HG03439 (cell line): Measurements from ENCODE around the gene GNL1.
A peak's percentile ranks its signal among the peaks of the same experiment; 100 is the strongest.

ENCODE experiments used
- ATAC-seq: cut with Tn5 transposase; IDR thresholded peaks from one replicate; pipeline ENCODE4 v1.9.1; 2021; ENCODE audit warnings: mild to moderate bottlenecking, moderate library complexity; ENCODE audit not compliant: unreplicated experiment

The GNL1 gene, protein sequence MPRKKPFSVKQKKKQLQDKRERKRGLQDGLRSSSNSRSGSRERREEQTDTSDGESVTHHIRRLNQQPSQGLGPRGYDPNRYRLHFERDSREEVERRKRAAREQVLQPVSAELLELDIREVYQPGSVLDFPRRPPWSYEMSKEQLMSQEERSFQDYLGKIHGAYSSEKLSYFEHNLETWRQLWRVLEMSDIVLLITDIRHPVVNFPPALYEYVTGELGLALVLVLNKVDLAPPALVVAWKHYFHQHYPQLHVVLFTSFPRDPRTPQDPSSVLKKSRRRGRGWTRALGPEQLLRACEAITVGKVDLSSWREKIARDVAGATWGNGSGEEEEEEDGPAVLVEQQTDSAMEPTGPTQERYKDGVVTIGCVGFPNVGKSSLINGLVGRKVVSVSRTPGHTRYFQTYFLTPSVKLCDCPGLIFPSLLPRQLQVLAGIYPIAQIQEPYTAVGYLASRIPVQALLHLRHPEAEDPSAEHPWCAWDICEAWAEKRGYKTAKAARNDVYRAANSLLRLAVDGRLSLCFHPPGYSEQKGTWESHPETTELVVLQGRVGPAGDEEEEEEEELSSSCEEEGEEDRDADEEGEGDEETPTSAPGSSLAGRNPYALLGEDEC

DNA sequence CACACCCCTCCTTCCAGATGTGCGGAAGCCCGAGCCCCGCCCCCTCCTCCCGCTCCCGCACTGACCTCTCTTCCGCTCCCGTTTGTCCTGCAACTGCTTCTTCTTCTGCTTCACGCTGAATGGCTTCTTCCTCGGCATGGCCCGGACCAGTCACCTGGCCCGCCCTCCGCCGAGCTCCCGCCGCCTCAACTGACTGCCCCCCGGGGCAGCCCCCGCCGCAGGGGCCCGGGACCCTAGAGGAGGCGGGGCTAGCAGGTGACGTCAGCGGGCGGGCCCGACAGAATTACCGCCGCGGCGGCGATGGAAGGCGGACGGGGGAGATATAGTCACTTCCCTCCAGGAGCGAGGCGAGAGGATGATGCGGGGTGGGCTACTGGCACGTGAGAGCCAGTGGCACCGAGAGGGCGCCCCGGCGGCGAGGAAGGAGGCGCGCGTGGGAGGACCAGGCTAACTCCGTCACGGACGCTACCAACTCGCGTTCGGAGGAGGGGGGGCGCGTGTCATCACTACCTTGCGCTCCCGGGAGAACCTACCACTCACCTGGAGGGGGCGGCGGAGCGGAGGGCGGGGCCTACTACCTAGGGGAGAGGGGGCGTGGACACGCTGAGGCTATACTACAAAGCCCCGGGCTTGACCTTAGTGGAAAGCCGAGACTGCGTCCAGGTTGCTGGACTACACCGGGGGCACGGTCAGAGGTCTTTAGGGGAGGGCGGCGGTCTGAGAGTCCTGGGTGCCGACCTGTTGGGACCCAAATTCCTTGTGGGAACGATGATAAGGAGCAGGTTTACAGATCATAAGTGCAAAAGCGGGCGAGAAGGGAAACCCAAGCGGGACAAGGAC lies at the start of gene GNL1:
TSS of gene GNL1 (minus strand) at position 424 of the 840 bp plus-strand sequence. CDS start at position 138, 286 bp downstream.
- peak; percentile 79 for ATAC-seq

- no peak for ATAC-seq
These were observed 47.7 kb upstream of the GNL1 start for GRCh38 chr6:30603961-30604360.

- no peak for ATAC-seq
These were observed 45.7 kb upstream of the GNL1 start for GRCh38 chr6:30601815-30602641.

DNA sequence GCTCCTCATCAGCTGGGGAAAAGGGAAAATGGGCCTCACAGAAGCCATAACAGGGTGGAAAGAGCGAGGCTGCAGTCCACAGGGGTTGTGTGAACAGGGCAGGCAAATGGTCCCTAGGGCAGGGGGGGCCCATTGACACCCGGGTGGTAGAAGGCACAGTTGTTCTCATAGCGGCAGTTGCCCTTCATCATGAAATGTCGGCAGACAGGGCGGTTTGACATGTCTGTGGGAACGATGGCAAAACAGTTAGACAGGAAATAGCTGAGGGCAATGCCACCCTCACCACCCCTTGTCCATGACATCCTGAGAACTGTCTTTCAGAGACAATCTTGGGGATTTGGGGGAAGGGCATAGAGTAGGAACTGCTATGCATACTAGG lies 45.1 kb upstream of the GNL1 start:
- ATAC-seq = no peak

GRCh38 chr6:30600451-30600961 lies 44.2 kb upstream of the GNL1 start:
- no peak for ATAC-seq

GRCh38 chr6:30599625-30600324 lies 43.5 kb upstream of the GNL1 start:
- no peak for ATAC-seq

DNA sequence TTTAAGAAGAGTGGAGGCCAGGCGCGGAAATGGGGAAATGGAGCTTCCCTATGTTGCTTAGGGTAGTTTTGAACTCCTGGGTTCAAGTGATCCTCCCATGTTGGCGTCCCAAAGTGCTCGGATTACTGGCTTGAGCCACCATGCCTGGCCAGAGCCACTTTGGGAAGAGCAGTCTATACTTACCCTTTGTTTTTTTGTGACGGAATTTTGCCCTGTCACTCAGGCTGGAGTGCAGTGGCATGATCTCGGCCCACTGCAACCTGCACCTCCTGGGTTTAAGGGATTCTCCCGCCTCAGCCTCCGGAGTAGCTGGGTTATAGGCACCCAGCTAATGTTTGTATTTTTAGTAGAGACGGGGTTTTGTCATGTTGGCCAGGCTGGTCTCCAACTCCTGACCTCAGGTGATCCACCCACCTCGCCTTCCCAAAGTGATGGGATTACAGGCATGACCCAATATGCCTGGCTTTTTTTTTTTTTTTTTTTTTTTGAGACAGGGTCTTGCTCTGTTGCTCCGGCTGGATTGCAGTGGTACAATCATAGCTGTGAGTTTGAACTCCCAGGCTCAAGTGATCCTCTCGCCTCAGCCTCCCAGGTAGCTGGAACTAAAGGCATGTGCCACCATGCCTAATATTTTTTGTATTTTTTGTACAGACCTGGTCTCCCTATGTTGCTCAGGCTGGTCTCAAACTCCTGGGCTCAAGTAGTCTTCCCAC lies 42.8 kb upstream of the GNL1 start:
- ATAC-seq = no peak

GRCh38 chr6:30597315-30598144 lies 41.2 kb upstream of the GNL1 start:
- ATAC-seq = peak; percentile 60

DNA sequence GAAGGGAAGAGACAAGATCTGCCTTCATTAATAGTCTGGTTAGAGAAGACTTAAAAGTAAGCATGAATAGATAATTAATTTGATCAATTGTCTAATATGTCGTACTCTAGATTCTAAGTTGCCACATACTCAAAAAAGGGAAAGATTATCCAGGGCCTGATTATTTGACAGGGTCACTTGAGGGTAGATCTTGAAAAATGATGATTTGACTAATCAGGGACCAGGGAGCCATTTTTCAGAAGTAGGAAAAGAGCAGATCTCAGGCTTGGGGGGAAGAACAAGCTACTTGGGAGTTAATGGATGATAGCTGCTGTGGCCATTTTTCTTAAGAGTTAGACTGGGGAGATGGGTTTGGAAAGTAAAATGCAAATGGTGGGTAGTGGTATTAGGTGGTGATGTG lies 36.0 kb upstream of the GNL1 start:
- no peak for ATAC-seq

DNA sequence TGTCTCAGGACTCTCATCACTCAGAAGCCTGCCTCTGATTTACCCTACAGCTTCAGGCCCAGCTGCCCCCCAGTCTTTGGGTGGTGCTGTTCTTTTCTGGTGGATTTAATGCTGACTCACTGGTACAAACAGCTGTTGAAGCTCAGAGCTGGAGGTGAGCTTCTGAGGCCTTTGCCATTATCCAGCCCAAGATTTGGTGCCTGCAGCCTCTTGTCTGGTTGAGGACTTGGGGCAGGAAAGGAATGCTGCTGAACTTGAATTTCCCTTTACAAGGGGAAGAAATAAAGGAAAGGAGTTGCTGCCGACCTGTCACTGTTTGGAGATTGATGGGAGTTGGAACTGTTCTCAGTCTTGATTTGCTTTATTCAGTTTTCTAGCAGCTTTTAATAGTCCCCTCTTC lies 34.7 kb upstream of the GNL1 start:
- no peak for ATAC-seq

DNA sequence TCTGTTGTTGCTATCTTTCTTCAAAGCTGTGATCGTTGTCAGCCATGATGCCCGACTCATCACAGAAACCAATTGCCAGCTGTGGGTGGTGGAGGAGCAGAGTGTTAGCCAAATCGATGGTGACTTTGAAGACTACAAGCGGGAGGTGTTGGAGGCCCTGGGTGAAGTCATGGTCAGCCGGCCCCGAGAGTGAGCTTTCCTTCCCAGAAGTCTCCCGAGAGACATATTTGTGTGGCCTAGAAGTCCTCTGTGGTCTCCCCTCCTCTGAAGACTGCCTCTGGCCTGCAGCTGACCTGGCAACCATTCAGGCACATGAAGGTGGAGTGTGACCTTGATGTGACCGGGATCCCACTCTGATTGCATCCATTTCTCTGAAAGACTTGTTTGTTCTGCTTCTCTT lies 34.2 kb upstream of the GNL1 start:
- no peak for ATAC-seq

GRCh38 chr6:30589754-30590358 lies 33.6 kb upstream of the GNL1 start:
- ATAC-seq = no peak

DNA sequence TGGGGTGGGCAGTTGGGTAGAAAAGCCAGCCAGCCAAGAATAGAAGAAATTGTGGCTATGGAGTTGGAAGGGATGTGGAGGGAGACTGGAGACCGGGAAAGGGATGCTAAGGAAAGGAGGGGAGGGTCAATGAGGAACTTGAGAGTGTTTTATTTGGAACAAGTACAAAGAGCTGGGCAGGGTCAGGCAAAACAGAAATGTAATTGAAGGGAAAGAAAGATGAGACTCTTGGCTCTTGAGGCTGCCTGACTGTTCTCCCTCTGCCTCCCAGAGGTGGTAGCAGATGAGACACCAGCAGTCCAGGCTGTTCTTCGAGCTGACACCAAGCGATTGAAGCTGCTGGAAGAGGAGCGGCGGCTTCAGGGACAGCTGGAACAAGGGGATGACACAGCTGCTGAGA lies 27.6 kb upstream of the GNL1 start:
- no peak for ATAC-seq

- no peak for ATAC-seq
These were observed 21.8 kb upstream of the GNL1 start for GRCh38 chr6:30578051-30578450.

GRCh38 chr6:30573113-30573512 lies 16.8 kb upstream of the GNL1 start:
- ATAC-seq = no peak

DNA sequence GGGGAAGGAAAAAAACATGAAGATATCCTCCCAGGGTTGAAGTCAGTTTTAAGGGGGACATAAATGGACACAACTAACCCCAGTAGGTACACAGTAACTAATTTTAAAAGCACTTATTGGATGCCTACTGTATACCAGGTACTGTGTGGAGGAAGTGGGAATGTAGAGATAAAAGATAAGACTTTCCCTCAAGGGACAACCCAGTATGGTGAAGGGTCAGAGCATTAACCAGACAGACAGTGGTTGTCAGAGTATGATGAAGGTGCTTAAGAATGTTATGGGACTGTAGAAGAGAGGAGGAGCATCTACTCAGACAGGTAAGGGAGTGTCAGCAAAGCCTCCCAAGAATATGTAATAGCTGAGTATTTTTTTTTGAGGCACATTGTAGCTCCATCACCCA lies 15.9 kb upstream of the GNL1 start:
- no peak for ATAC-seq

DNA sequence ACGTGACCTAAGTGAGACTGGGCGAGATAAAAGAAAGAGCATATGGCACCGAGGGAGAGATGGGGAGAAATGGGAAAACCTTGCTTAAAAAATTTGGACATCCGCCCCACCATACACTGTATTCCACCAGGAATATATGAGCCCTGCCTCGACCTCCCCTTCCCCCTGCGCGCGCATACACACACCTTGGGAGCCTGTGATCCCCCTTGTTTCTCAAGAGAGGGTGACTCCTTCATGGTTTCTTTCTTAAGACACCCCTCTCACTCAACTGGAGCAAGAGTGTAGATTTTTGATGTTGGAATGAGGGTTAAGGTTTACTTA lies 15.4 kb upstream of the GNL1 start:
- no peak for ATAC-seq

DNA sequence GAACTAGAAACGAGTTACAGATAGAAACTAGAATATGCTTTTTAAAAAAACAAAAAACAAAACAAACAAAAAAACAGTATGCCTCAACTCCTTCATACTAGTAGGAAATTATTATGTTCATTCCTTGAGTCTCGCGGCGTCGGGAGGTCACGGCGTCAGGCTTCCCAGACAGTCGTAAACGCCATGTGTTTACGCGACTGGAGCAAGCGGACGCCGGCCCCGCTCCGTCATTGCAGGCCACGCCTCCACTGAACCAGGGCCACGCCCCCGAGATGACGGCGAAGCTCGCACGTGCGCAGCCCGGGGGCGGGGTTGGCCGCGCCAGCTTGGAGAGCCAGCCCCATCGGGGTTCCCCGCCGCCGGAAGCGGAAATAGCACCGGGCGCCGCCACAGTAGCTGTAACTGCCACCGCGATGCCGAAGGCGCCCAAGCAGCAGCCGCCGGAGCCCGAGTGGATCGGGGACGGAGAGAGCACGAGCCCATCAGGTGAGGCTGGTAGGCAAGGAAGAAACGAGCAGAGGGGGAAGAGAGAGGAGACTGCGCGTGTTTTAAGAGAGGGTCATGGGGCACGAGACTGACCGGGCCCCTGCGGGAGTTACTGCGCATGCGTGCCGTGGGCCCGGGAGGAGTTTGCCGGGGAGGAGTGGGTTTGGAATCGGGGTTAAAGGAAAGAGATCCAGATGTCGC lies 14.9 kb upstream of the GNL1 start, which contains the start of gene ABCF1:
TSS of gene ABCF1 (plus strand) at position 368 of the 687 bp plus-strand sequence. CDS start at position 414, 46 bp downstream.
- peak; percentile 89 for ATAC-seq
